ENCODE data around the gene NDC1. TPM values are rescaled to one million over a fixed set of nuclear protein-coding genes. Genes with fewer than 3 reads are reported as not detected.
A peak's percentile ranks its signal among the peaks of the same experiment; 100 is the strongest.

The NDC1 gene
- polyA plus RNA-seq, 1 experiment, result 19.0 TPM

- CTCF ChIA-PET, result interaction anchor here (0.8 to 1.5 kb wide), 2 partner anchors 9 to 286 kb away, joined by 3 to 4 read pairs; no protein-coding TSS in a partner anchor
These were observed 66.4 kb downstream of the NDC1 start for GRCh38 chr1:53771648-53772047.

GRCh38 chr1:53769780-53770179, 68.3 kb downstream of the NDC1 start:
- no peak for TF ChIP-seq CTCF (IDR thresholded peaks at IDR 0.05; ENCODE audit: low read depth, low read length)
- Histone ChIP-seq H3K27ac (ENCODE audit: low read depth, low read length) (no peak overlapping the region), H3K9me3 (ENCODE audit: control insufficient read depth, insufficient read depth, low read length) (no peaks in the 10 kb centered on the region), H3K4me3 (ENCODE audit: low read depth, low read length) (no peak overlapping the region), H3K27me3 (ENCODE audit: control insufficient read depth, insufficient read depth, low read length) (no peaks in the 10 kb centered on the region)
- DNase-seq (ENCODE audit: low read depth, low spot score), result no peak
- POLR2A ChIA-PET, result no interaction called here
- CTCF ChIA-PET, result interaction anchor here (1.4 kb wide), 1 partner anchor 16 kb away, joined by 3 read pairs; no protein-coding TSS in a partner anchor

More at GRCh38 chr1:53771648-53772047, 66.4 kb downstream of the NDC1 start:
- POLR2A ChIA-PET, result no interaction called here
- peak; percentile 65 for DNase-seq (ENCODE audit: low read depth, low spot score)
- no peak for TF ChIP-seq CTCF (IDR thresholded peaks at IDR 0.05; ENCODE audit: low read depth, low read length)
- no peaks in the 10 kb centered on the region for H3K9me3 ChIP-seq (ENCODE audit: control insufficient read depth, insufficient read depth, low read length)
- H3K27me3 ChIP-seq (ENCODE audit: control insufficient read depth, insufficient read depth, low read length), result no peaks in the 10 kb centered on the region
- no peak overlapping the region for H3K4me3 ChIP-seq (ENCODE audit: low read depth, low read length)
- no peak overlapping the region for H3K27ac ChIP-seq (ENCODE audit: low read depth, low read length)

GRCh38 chr1:53769184-53769583, 68.9 kb downstream of the NDC1 start:
- TF ChIP-seq CTCF (IDR thresholded peaks at IDR 0.05; ENCODE audit: low read depth, low read length), result no peak
- Histone ChIP-seq H3K27me3 (ENCODE audit: control insufficient read depth, insufficient read depth, low read length) (no peaks in the 10 kb centered on the region), H3K9me3 (ENCODE audit: control insufficient read depth, insufficient read depth, low read length) (no peaks in the 10 kb centered on the region), H3K27ac (ENCODE audit: low read depth, low read length) (no peak overlapping the region), H3K4me3 (ENCODE audit: low read depth, low read length) (no peak overlapping the region)
- ChIA-PET CTCF (interaction anchor here (1.4 kb wide), 1 partner anchor 15 kb away, joined by 3 read pairs; no protein-coding TSS in a partner anchor), POLR2A (no interaction called here)
- no peak for DNase-seq (ENCODE audit: low read depth, low spot score)

GRCh38 chr1:53766831-53767405, 71.2 kb downstream of the NDC1 start:
- no peak for DNase-seq (ENCODE audit: low read depth, low spot score)
- POLR2A ChIA-PET, result no interaction called here

More at GRCh38 chr1:53766831-53767405, 71.2 kb downstream of the NDC1 start:
- Histone ChIP-seq H3K27me3 (ENCODE audit: control insufficient read depth, insufficient read depth, low read length) (no peaks in the 10 kb centered on the region), H3K9me3 (ENCODE audit: control insufficient read depth, insufficient read depth, low read length) (no peaks in the 10 kb centered on the region), H3K27ac (ENCODE audit: low read depth, low read length) (no peak overlapping the region), H3K4me3 (ENCODE audit: low read depth, low read length) (no peak overlapping the region; the same call in 1 of the 2 replicates)
- TF ChIP-seq CTCF (IDR thresholded peaks at IDR 0.05; ENCODE audit: low read depth, low read length), result no peak
- CTCF ChIA-PET, result interaction anchor here (4.7 kb wide), 1 partner anchor 13 kb away, joined by 36 read pairs; no protein-coding TSS in a partner anchor

Measured in AG04450 (cell line).